ENCODE results near the gene FOXP1. TPM values are rescaled to one million over a fixed set of nuclear protein-coding genes. Genes with fewer than 3 reads are reported as not detected.

FOXP1 gene
- total RNA-seq, 1 donor from 2014 or later: 71.3 TPM

- H3K27ac Mint-ChIP-seq (ENCODE audit: unreplicated experiment): no peak overlapping the region
- no peak for DNase-seq (ENCODE audit: low spot score)
- no peak overlapping the region for H3K4me3 Mint-ChIP-seq (ENCODE audit: unreplicated experiment)
- H3K27me3 Mint-ChIP-seq (ENCODE audit: unreplicated experiment): peaks cover 16% of the 10 kb centered on the region
- H3K9me3 Mint-ChIP-seq (ENCODE audit: unreplicated experiment): peaks cover 14% of the 10 kb centered on the region
- peaks cover 16% of the 10 kb centered on the region for H3K36me3 Mint-ChIP-seq (ENCODE audit: low read depth, unreplicated experiment)
- H3K4me1 Mint-ChIP-seq (ENCODE audit: unreplicated experiment): peaks cover 21% of the 10 kb centered on the region
- TF ChIP-seq CTCF (IDR thresholded peaks at IDR 0.05; ENCODE audit: unreplicated experiment): no peak
Observed at GRCh38 chr3:71433631-71434030, 149.9 kb downstream of the FOXP1 start.

DNA sequence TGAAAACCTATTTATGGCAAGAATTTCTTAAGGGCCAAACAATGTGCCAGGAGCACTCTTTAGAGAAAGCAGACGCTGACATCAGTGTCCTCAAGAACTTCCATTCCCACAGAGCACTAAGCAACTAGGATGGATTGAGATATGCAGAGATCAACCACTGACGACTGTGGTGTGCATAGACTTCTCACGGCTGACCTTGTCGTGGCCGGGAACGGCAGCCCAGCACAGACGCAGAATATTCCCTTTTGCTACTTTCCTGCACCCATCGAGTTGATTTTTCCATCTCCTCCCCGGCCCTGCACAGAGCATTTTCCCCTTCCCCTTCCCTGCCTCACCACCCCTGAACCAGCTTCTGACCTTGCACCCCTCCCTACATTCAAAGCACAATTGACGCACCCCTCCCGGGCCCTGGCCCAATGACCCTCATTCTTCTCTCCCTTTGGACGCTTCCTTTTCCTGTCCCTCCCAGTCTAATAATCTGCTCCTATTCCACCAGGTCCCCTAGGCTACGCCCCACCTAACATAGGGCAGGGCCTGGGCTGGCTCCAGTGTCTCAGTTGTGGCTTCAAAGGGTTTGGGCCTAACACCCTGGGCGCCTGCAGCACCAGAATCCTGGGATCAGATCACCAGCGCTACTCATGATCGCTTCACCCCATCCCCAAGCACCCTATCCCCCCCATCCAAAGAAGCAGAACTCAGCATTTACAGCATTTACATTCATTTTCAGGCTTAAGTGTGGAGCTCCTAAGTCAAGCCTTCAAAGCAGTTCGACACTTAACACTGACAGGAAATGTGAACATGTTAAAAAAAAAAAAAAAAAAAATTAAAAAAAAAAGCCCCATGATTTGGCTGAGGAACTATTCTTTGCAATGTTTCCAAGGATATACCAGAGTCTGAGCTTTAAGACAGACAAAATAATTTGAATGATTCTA, 151.2 kb downstream of the FOXP1 start:
- Mint-ChIP-seq H3K9me3 (ENCODE audit: unreplicated experiment) (peaks cover 14% of the 10 kb centered on the region), H3K27me3 (ENCODE audit: unreplicated experiment) (peaks cover 16% of the 10 kb centered on the region), H3K27ac (ENCODE audit: unreplicated experiment) (no peak overlapping the region), H3K36me3 (ENCODE audit: low read depth, unreplicated experiment) (peaks cover 16% of the 10 kb centered on the region), H3K4me1 (ENCODE audit: unreplicated experiment) (peaks cover 24% of the 10 kb centered on the region), H3K4me3 (ENCODE audit: unreplicated experiment) (no peak overlapping the region)
- no peak for DNase-seq (ENCODE audit: low spot score)
- no peak for TF ChIP-seq CTCF (IDR thresholded peaks at IDR 0.05; ENCODE audit: unreplicated experiment)

GRCh38 chr3:71430941-71431552, 152.5 kb downstream of the FOXP1 start:
- Mint-ChIP-seq H3K4me1 (ENCODE audit: unreplicated experiment) (peaks cover 21% of the 10 kb centered on the region), H3K4me3 (ENCODE audit: unreplicated experiment) (no peak overlapping the region), H3K36me3 (ENCODE audit: low read depth, unreplicated experiment) (peaks cover 13% of the 10 kb centered on the region), H3K27ac (ENCODE audit: unreplicated experiment) (no peak overlapping the region), H3K9me3 (ENCODE audit: unreplicated experiment) (peaks cover 10% of the 10 kb centered on the region), H3K27me3 (ENCODE audit: unreplicated experiment) (peaks cover 11% of the 10 kb centered on the region)
- no peak for TF ChIP-seq CTCF (IDR thresholded peaks at IDR 0.05; ENCODE audit: unreplicated experiment)
- no peak for DNase-seq (ENCODE audit: low spot score)

DNA sequence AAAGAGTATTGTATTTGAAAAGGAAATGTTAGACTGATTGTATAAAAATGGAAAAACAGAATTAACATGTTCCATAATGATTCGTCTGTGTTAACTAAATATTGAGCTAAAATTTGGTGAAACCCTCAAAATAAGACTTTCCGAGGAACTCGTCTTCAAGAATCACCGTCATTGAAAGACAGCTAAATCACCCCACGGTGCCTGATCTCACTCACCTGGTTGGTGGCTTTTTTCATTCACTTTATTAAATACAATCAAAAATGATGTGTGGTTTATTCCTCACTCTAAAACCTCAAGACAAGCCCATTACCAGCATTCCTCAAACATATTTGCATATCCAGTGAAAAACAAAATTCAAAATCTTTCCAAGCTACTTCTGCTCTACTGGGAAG, 153.9 kb downstream of the FOXP1 start:
- no peak overlapping the region for H3K27ac Mint-ChIP-seq (ENCODE audit: unreplicated experiment)
- peaks cover 6% of the 10 kb centered on the region for H3K36me3 Mint-ChIP-seq (ENCODE audit: low read depth, unreplicated experiment)
- no peak overlapping the region for H3K4me3 Mint-ChIP-seq (ENCODE audit: unreplicated experiment)
- H3K4me1 Mint-ChIP-seq (ENCODE audit: unreplicated experiment): peaks cover 19% of the 10 kb centered on the region
- peaks cover 8% of the 10 kb centered on the region for H3K27me3 Mint-ChIP-seq (ENCODE audit: unreplicated experiment)
- no peak for DNase-seq (ENCODE audit: low spot score)
- H3K9me3 Mint-ChIP-seq (ENCODE audit: unreplicated experiment): peaks cover 2% of the 10 kb centered on the region
- TF ChIP-seq CTCF (IDR thresholded peaks at IDR 0.05; ENCODE audit: unreplicated experiment): no peak
